ENCODE results near the gene RAMP2. TPM values are rescaled to one million over a fixed set of nuclear protein-coding genes. Genes with fewer than 3 reads are reported as not detected.

RAMP2 gene
- total and polyA plus RNA-seq, 2 of the 13 experiments (the other 11 are each of a cell fraction or from before 2014, with no cell fraction given) = 1.4 to 5.2 TPM

DNA sequence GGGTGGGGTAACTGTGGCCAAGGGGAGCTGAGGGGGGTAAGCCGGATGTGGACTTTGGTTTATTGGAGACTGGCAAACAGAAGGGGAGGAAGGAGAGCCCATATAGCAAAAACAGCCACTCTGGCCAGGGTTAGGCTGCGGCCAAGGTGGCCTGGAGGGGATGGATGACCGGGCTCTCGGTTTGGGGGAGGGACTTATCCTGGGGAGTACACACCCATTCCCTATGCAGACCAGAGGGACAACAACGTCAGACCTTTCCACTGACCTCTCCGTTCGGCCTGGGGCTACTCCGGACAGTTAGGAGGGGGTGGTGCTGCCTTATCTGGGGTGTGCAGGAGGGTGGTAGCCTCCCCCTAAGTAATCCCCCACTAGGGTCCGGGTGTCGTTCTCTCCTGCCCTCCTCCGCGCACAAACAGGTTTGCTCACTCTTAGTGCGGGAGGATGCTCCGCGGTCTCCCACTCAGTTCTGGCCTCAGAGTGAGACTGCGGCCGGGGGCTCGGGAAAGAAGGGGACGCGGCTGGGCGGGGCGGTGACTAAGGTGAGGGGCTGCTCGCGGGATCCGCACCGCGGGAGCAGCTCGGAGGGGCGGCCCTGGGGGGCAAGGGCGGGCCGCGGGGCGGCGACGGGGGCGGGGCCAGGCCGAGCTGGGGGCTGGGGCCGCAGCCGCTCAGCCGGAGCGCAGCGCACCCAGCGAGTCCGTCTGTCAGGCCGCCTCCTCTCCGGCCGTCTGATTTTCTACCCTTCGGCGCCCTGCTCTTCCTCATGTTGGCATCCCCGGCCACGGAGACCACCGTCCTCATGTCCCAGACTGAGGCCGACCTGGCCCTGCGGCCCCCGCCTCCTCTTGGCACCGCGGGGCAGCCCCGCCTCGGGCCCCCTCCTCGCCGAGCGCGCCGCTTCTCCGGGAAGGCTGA is 19.2 kb downstream of the RAMP2 start, which contains the start of gene WNK4:
Gene WNK4 (plus strand): TSS at position 675 of the 915 bp plus-strand sequence. CDS start 89 bp downstream, at position 764.
- H3K4me3 ChIP-seq (replicated peaks in 1 of 3; ENCODE audit: insufficient read depth in 1 of 3, low read depth in 2 of 3, low read length in 3 of 3) = peak within 1 kb of the TSS; percentile 87 to 99 (median 92)
- FAIRE-seq = peak; percentile 94
- CTCF ChIA-PET (ENCODE audit: low intra/inter-chr PET ratio, low total read pairs) = interaction anchor here (1.0 kb wide), 2 partner anchors 44 to 60 kb away, joined by 3 to 4 read pairs; partner anchors contain the start of gene BECN1
- H3K27ac ChIP-seq (ENCODE audit: extremely low read length, insufficient read depth, low read length) = peak within 1 kb of the TSS; percentile 98
- peak; percentile 98 for DNase-seq (ENCODE audit: low spot score)
- no peaks in the 10 kb centered on the region; a peak in 1 of 5 replicates for H3K27me3 ChIP-seq (ENCODE audit: control insufficient read depth in 1 of 2, insufficient read depth in 2 of 2, low read length in 2 of 2)
- H3K79me2 ChIP-seq (ENCODE audit: insufficient read depth, low read length) = peaks cover 28% of the 10 kb centered on the region
- intact Hi-C loops (cut with micrococcal nuclease; ENCODE audit: unreplicated experiment) (loop anchor here (2.0 kb wide), 1 partner anchor 17 kb away; no protein-coding TSS in a partner anchor), in situ Hi-C loops (cut with HindIII; ENCODE audit: extremely low pct_ligation_motif_present, low pct_unique_long_range_greater_than_20kb) (no loop called here)
- TSS peak; percentile 95 for BruUV-seq (replicated peaks)
- H3K4me1 ChIP-seq (ENCODE audit: insufficient read depth, low read length) = peaks cover 64% of the 10 kb centered on the region
- no peaks in the 10 kb centered on the region for H3K9me3 ChIP-seq (ENCODE audit: low read length)
- ATAC-seq = peak; percentile 88
- H4K20me1 ChIP-seq (ENCODE audit: insufficient read depth, low read length) = peaks cover 4% of the 10 kb centered on the region; the same call in 1 of the 2 replicates
- peak within 1 kb of the TSS; percentile 99 for H3K4me2 ChIP-seq (ENCODE audit: low read depth, low read length)
- H3K9ac ChIP-seq (ENCODE audit: insufficient read depth, low read depth, low read length) = peak within 1 kb of the TSS; percentile 95
- peaks cover 19 to 39% of the 10 kb centered on the region in 2 experiments; a peak in 4 of 5 replicates for H3K36me3 ChIP-seq (replicated peaks in 1 of 2; ENCODE audit: control insufficient read depth in 1 of 2, insufficient read depth in 2 of 2, low read length in 2 of 2)
- WGBS (ENCODE audit: low lambda C conversion rate) = under 1% methylated on average over 32 of the region's 65 CpGs
- H2AFZ ChIP-seq (ENCODE audit: low read length) = no peak within 1 kb of the TSS
- POLR2A ChIA-PET = interaction anchor here (0.6 to 8.4 kb wide), 34 partner anchors 7 to 535 kb away, joined by 3 to 278 read pairs (median 5); partner anchors contain the start of genes BECN1, CNTD1, CNTNAP1 and COA3
- TF ChIP-seq KDM3A (CRISPR knock-in tag; IDR thresholded peaks at IDR 0.05; ENCODE audit: low read depth) (peak; percentile 76), SNAPC4 (CRISPR knock-in tag; IDR thresholded peaks at IDR 0.05) (no peak; the same call in 1 of the 2 replicates), ZNF777 (CRISPR knock-in tag; IDR thresholded peaks at IDR 0.05) (peak; percentile 89), JUN (CRISPR knock-in tag; IDR thresholded peaks at IDR 0.05) (no peak), ZNF660 (CRISPR knock-in tag; IDR thresholded peaks at IDR 0.05; ENCODE audit: borderline replicate concordance, low read depth) (no peak), ZNF607 (CRISPR knock-in tag; IDR thresholded peaks at IDR 0.05; ENCODE audit: borderline replicate concordance) (peak; percentile 70), ZNF260 (CRISPR knock-in tag; IDR thresholded peaks at IDR 0.05; ENCODE audit: borderline replicate concordance, low read depth) (no peak), SSRP1 (CRISPR knock-in tag; IDR thresholded peaks at IDR 0.05) (peak; percentile 99), ZNF282 (IDR thresholded peaks at IDR 0.05; ENCODE audit: partially characterized antibody) (no peak), CHD4 (IDR thresholded peaks at IDR 0.05; ENCODE audit: borderline replicate concordance, low read length) (no peak), ELF3 (CRISPR knock-in tag; IDR thresholded peaks at IDR 0.05) (peak; percentile 92), ZNF292 (CRISPR knock-in tag; IDR thresholded peaks at IDR 0.05; ENCODE audit: borderline replicate concordance, low read depth) (no peak; the same call in 1 of the 2 replicates)
- TF ChIP-seq, protein P1, sequence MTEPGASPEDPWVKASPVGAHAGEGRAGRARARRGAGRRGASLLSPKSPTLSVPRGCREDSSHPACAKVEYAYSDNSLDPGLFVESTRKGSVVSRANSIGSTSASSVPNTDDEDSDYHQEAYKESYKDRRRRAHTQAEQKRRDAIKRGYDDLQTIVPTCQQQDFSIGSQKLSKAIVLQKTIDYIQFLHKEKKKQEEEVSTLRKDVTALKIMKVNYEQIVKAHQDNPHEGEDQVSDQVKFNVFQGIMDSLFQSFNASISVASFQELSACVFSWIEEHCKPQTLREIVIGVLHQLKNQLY (CRISPR knock-in tag; IDR thresholded peaks at IDR 0.05) = peak; percentile 88
- TF ChIP-seq, protein P2, sequence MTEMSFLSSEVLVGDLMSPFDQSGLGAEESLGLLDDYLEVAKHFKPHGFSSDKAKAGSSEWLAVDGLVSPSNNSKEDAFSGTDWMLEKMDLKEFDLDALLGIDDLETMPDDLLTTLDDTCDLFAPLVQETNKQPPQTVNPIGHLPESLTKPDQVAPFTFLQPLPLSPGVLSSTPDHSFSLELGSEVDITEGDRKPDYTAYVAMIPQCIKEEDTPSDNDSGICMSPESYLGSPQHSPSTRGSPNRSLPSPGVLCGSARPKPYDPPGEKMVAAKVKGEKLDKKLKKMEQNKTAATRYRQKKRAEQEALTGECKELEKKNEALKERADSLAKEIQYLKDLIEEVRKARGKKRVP (CRISPR knock-in tag; IDR thresholded peaks at IDR 0.05) = no peak; a peak in 1 of 4 replicates
- TF ChIP-seq, protein P3, sequence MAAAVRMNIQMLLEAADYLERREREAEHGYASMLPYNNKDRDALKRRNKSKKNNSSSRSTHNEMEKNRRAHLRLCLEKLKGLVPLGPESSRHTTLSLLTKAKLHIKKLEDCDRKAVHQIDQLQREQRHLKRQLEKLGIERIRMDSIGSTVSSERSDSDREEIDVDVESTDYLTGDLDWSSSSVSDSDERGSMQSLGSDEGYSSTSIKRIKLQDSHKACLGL (CRISPR knock-in tag; IDR thresholded peaks at IDR 0.05) = no peak
